Measurements from ENCODE around the gene CSE1L.
"Not testable (repeated sequence)": the region's sequence is repeated elsewhere in the genome, so short reads cannot be mapped to it uniquely, and the experiment has no call there.

The CSE1L gene

GRCh38 chr20:49132995-49133478, 86.9 kb downstream of the CSE1L start:
- TF ChIP-seq, protein P1, sequence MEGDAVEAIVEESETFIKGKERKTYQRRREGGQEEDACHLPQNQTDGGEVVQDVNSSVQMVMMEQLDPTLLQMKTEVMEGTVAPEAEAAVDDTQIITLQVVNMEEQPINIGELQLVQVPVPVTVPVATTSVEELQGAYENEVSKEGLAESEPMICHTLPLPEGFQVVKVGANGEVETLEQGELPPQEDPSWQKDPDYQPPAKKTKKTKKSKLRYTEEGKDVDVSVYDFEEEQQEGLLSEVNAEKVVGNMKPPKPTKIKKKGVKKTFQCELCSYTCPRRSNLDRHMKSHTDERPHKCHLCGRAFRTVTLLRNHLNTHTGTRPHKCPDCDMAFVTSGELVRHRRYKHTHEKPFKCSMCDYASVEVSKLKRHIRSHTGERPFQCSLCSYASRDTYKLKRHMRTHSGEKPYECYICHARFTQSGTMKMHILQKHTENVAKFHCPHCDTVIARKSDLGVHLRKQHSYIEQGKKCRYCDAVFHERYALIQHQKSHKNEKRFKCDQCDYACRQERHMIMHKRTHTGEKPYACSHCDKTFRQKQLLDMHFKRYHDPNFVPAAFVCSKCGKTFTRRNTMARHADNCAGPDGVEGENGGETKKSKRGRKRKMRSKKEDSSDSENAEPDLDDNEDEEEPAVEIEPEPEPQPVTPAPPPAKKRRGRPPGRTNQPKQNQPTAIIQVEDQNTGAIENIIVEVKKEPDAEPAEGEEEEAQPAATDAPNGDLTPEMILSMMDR (IDR thresholded peaks at IDR 0.05; ENCODE audit: low read depth, low read length): peak; percentile 41
- TF ChIP-seq POLR2A (IDR thresholded peaks at IDR 0.05; ENCODE audit: extremely low read depth, insufficient read length) (no peak), MAX (IDR thresholded peaks at IDR 0.05; ENCODE audit: low read depth, low read length) (no peak)
- peak; percentile 76 for DNase-seq (ENCODE audit: low read depth)
- no peak overlapping the region for H3K4me3 ChIP-seq (ENCODE audit: low read depth, low read length)

DNA sequence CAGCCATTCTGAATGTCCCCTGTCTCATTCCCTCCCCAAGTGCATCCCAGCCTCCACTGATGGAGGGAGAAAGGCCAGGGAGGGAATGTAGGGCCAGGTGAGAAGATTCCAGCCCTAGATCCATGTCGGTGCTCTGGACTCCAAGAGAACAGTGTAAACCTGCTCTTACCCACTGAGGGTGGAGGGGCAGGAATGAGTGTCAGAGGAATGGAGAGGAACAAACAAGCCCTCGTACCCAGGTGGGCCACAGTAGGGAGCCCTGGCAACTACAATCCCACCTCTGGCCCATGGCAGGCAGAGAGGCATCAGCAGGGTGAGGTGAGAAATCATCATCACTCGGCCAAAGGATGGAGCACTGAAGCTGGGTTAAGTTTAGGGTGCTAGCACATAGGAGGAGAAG, 87.5 kb downstream of the CSE1L start:
- no peak overlapping the region for H3K4me3 ChIP-seq (ENCODE audit: low read depth, low read length)
- TF ChIP-seq POLR2A (IDR thresholded peaks at IDR 0.05; ENCODE audit: extremely low read depth, insufficient read length) (no peak), MAX (IDR thresholded peaks at IDR 0.05; ENCODE audit: low read depth, low read length) (no peak), MYC (IDR thresholded peaks at IDR 0.05; ENCODE audit: low read depth, low read length) (no peak)
- TF ChIP-seq, protein P1 (IDR thresholded peaks at IDR 0.05; ENCODE audit: low read depth, low read length): no peak
- no peak for DNase-seq (ENCODE audit: low read depth)

GRCh38 chr20:49134797-49135196, 88.7 kb downstream of the CSE1L start:
- H3K4me3 ChIP-seq (ENCODE audit: low read depth, low read length): not testable (repeated sequence)

GRCh38 chr20:49136817-49137571, 90.9 kb downstream of the CSE1L start:
- H3K4me3 ChIP-seq (ENCODE audit: low read depth, low read length): no peak overlapping the region
- no peak for DNase-seq (ENCODE audit: low read depth)
- TF ChIP-seq POLR2A (IDR thresholded peaks at IDR 0.05; ENCODE audit: extremely low read depth, insufficient read length): no peak
- TF ChIP-seq MYC (IDR thresholded peaks at IDR 0.05; ENCODE audit: low read depth, low read length): no peak
- no peak for TF ChIP-seq MAX (IDR thresholded peaks at IDR 0.05; ENCODE audit: low read depth, low read length)
- TF ChIP-seq, protein P1 (IDR thresholded peaks at IDR 0.05; ENCODE audit: low read depth, low read length): no peak

More at GRCh38 chr20:49134797-49135196, 88.7 kb downstream of the CSE1L start:
- not testable (repeated sequence) for DNase-seq (ENCODE audit: low read depth)

DNA sequence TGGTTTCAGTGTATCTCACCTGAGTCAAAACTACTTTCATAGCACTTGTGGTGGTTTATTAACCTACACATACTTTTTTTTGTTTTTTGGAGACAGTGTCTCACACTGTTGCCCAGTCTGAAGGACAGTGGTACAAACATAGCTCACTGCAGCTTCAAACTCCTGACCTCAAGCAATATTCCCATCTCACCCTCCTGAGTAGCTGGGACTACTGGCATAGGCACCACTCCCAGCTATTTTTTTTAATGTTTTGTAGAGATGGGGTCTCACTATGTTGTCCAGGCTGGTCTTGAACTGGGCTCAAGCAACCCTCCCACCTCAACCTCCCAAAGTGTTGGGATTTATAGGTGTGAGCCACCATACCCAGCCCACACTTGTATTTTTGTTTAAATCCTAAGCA, 92.3 kb downstream of the CSE1L start:
- TF ChIP-seq MYC (IDR thresholded peaks at IDR 0.05; ENCODE audit: low read depth, low read length) (no peak), MAX (IDR thresholded peaks at IDR 0.05; ENCODE audit: low read depth, low read length) (no peak), POLR2A (IDR thresholded peaks at IDR 0.05; ENCODE audit: extremely low read depth, insufficient read length) (no peak)
- TF ChIP-seq, protein P1 (IDR thresholded peaks at IDR 0.05; ENCODE audit: low read depth, low read length): no peak
- H3K4me3 ChIP-seq (ENCODE audit: low read depth, low read length): no peak overlapping the region
- no peak for DNase-seq (ENCODE audit: low read depth)

DNA sequence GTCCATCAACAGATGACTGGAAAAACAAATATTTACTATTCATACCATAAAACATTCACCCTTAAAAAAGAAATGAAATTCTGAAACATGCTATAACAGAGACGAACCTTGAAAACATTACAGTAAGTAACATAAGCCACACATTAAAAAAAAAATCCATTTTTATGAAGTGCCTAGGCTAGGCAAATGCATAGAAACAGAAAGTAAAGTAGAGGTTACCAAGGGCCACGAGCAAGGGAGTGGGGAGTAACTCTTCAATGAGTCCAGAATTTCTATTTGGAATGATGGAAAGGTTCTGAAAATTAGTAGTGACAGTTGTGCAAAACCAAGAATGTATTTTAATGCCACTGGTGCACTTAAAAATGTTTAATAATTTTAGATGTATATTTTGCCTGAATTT, 94.3 kb downstream of the CSE1L start:
- TF ChIP-seq MAX (IDR thresholded peaks at IDR 0.05; ENCODE audit: low read depth, low read length) (no peak), POLR2A (IDR thresholded peaks at IDR 0.05; ENCODE audit: extremely low read depth, insufficient read length) (no peak), MYC (IDR thresholded peaks at IDR 0.05; ENCODE audit: low read depth, low read length) (no peak)
- TF ChIP-seq, protein P1 (IDR thresholded peaks at IDR 0.05; ENCODE audit: low read depth, low read length): no peak
- DNase-seq (ENCODE audit: low read depth): no peak
- no peak overlapping the region for H3K4me3 ChIP-seq (ENCODE audit: low read depth, low read length)

Measured in NB4 (cell line).